ENCODE measurements around the gene MYO6.

The MYO6 gene

DNA sequence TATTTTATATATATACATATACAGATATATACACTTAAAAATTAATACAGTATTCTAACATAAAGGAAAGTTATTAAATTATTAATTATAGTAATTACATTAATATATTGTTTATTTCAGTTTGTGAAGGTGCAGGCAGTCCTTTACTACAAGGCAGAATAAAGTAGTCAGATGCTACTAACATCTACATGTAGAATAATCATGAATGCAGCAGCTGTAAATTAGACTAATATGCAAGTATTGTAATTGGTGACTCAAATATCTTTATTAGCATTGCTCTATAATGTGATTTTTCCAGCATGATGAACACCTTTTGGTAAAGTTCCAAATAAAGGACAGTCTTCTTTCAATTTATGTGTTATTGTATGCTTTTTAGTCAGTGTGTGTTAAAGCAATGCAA is 17.3 kb downstream of the MYO6 start:
- DNase-seq (ENCODE audit: low spot score) = no peak

DNA sequence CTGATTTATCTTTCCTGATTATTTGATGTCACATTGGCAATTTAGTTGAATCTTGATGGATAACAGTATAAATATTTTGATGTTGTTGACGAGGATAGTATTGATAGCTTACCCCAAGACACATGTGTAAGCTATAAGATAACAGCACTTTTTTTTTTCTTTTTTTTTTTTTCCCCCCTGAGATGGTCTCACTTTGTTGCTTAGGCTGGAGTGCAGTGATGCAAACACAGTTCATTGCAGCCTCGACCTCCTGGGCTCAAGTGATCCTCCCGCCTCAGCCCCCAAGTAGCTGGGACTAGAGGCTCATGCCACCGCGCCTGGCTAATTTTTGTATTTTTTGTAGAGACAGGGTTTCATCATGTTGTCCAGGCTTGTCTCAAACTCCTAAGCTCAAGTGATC is 21.8 kb downstream of the MYO6 start:
- DNase-seq (ENCODE audit: low spot score) = no peak

DNA sequence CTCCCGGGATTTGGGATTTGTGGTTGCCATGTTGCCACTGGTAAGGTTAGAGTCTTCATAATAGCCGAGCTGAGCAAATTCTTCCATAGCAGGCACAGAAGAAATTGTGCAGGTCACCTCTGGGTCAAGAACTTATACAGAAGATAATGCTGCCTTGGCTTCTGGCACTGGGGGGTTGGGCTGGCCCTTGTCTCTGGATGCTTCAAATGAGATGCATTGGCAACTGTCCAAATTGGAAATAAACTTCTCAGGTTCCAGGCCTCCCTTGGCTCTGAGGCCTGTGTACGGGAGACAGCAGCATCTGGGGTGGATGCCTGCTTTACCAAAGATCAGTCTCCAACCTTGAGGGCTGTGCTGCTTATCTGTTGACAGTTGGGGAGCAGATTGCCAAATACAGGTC is 26.2 kb downstream of the MYO6 start:
- DNase-seq (ENCODE audit: low spot score) = no peak

DNA sequence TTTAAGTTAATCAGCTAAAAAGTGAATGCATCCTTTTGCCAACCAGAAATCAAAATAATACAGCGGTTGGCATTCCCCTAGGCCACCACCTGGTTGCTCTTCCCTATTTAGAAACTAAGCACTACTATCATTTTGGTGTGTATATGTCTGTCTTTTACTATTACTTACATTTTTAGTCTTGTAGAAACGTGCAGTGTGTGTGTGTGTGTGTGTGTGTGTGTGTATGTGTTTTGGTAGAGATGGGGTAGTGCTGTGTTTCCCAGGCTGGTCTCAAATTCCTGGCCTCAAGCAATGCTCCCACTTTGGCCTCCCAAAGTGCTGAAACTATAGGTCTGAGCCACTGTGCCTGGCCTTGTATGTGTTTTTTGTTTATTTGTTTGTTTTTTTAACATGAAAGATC is 27.4 kb downstream of the MYO6 start:
- no peak for DNase-seq (ENCODE audit: low spot score)

DNA sequence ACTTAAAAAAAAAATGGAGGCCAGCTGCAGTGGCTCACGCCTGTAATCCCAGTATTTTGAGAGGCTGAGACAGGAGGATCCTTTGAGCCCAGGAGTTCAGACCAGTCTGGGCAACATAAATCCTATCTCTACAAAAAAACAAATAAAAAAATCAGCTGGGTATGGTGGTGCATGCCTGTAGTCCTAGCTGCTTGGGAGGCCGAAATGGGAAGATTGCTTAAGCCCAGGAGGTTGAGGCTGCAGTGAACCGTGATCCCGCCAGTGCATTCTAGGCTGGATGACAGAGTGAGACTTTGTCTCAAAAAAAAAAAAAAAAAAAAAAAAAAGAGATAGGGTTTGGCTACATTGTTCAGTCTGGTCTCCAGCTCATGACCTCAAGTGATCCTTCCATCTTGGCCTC is 29.7 kb downstream of the MYO6 start:
- no peak for DNase-seq (ENCODE audit: low spot score)

DNA sequence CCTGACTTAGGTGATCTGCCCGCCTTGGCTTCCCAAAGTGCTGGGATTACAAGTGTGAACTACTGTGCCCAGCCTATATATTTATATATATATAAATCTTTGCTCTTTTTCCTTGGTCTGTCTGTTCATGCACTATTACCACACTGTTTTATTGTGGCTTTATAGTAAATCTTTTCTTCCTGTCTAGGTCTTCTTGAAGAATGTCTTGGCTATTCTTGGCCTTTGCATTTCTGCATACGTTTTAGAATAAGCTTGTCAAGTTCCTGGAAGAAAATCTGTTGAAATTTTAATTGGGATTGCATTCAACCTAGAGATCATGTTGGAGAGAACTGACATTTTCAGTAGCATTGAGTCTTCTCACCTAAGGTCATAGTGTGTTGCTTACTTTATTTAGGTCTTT is 37.1 kb downstream of the MYO6 start:
- DNase-seq (ENCODE audit: low spot score) = no peak

DNA sequence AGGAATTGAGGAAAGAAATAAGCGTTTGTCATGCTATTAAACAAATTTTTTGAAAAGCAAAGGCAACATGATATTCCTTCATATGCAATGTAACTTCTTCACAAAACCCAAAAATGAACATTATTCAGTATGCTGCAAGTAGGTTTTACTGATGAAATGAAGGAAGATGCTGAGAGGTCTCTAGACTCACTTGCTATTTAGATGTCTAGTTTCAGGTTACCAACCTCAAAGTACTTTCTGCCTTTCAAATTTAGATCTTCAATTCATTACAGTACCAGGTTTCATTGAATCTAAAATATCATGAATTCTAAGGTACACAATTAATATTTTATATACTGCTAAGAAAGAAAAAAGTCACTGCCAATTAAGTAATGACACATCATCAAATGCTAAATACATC is 39.9 kb downstream of the MYO6 start:
- no peak for DNase-seq (ENCODE audit: low spot score)

DNA sequence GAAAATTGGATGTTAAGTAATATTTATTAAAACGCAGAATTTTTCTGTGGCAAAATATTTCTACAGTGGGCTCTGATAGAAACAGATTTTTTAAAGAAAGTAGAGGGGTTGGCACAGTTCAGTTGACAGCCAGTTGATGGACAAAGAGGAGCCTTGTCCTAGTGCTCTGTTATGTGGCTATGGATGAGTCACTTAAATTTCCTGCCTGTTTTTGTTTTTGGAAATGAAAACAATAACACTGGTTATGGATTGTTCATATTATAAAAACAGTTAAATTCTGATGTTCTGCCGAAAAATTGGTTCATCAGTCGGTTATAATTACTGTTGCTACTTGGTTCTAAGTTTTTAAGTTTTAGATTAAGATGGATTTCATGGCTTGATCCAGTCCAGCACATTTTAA is 42.8 kb downstream of the MYO6 start:
- no peak for DNase-seq (ENCODE audit: low spot score)

DNA sequence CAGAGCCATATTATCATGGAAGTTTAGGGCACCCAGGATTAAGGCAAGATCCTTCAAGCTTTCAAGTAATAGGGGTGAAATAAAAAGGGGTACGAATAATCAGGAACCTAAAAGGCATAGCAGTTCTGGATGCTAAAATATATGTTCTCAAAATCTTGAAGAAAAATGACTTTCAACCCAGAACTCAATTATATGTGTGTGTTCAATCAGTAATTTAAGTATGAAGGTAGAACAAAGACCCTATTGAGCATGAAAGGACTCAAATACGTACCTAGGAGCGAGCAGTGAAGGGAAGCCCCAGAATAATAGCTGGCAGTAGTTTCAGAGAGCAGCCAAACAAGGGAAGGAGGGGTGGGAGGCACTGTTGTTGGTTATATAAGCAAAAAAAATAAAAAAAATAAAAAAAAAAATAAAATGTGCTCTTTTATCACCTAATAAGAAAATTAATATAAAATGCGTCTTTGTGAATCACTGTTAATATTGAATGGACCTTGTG is 45.4 kb downstream of the MYO6 start:
- DNase-seq (ENCODE audit: low spot score) = no peak

DNA sequence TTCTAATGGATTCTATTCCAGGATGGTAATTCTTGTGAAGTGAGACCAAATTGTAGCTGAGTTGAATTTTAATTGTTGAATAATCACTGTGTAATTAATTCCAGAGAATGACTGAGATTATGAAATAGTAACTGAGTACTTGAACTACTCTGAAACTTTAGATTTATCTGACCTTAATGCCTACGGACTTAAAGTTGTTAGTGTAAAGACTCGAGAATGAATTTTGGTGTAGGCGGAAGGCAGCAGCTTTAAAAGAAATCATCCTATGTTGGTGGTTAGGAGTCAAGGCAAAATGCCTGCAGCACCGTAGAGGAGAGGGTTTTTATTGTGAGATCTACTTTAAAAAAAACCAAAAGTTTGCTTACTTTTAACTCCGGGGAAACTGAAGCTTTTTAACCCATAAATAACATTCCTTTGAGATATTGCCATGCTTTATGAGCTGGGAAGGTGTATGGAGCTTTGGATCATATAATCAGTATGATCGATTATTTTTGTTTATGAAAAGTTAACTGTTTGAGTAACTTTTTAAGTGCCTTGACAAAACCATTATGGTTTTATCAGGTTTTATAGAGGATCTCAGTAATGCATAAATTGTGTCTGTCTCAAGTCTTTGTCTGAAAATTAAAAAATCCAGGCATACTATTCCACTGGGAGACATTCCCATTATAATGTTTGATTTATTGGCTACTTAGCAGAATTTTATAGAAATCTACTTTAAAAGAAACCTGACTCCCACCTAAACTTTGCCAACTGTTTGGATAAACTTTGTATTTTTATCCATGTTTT is 46.1 kb downstream of the MYO6 start:
- no peak for DNase-seq (ENCODE audit: low spot score)

DNA sequence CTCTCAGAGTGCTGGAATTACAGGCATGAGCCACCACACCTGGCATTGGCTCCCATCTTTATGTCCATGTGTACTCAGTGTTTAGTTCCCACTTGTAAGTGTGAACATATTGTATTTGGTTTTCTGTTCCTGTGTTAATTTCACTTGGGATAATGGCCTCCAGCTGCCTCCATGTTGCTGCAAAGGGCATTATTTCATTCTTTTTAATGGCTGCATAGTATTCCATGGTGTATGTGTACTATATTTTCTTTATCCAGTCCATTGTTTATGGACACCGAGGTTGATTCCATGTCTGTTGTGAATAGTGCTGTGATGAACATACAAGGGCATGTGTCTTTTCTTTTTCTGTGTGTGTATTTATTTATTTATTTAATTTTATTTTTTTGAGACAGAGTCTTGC is 47.7 kb downstream of the MYO6 start:
- DNase-seq (ENCODE audit: low spot score) = no peak

DNA sequence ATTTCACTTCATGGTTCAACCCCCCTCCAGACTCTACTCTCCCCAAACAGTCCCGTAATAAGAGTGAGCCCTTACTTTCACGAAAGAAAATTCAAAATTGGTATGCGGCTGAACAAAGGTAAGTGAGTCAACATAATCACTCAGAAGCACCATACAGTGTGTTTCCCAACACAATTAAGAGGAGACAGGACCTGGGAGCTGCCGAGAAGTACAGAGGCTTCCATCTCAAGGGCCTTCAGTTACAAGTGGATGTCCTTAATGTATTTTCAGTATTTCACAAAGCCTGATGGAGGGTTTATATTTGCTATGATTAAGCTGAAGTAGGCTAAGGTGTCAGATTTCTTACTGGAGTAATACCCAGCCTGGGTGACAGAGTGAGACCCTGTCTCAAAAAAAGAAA is 51.1 kb downstream of the MYO6 start:
- DNase-seq (ENCODE audit: low spot score) = no peak

DNA sequence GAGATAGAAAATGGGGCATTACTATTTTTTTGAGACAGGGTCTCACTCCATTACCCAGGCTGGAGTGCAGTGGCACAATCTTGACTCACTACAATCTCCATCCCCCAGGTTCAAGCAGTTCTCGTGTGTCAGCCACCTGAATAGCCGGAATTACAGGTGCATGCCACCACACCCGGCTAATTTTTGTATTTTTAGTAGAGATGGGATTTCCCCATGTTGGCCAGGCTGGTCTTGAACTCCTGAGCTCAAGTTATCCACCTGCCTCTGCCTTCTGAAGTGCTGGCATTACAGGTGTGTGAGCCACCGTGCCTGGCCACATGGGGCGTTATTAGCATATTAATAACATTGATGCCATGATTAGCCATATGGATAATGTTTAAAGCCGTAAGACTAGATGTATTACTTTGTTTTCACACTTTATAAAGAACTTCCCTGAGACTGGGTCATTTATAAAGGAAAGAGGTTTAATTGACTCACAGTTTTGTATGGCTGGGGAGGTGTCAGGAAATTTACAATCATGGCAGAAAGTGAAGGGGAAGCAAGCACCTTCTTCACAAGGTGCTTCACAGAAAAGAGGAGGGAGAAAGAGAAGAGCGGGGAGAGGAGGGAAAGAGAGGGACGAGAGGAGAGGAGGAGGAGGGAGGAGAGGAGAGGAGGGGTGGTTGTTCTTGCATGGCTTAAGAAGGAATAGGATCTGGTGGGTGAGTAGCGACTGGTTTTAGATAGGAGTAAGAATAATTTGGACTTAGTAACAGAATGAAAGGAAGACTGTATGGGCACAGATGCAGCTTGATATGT is 51.9 kb downstream of the MYO6 start:
- no peak for DNase-seq (ENCODE audit: low spot score)

DNA sequence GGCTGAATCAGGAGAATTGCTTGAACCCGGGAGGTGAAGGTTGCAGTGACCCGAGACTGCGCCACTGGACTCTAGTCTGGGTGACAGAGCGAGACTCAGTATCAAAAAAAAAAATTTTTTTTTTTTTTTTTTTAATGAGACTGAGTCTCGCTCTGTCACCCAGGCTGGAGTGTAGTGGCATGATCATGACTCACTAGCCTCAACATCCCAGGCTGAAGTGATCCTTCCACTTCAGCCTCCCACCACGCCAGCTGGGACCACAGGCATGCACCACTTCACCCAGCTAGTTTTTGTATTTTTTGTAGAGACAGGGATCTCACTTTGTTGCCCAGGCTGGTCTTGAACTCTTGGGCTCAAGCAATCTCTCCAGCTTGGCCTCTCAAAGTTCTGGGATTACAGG is 53.3 kb downstream of the MYO6 start:
- DNase-seq (ENCODE audit: low spot score) = no peak

DNA sequence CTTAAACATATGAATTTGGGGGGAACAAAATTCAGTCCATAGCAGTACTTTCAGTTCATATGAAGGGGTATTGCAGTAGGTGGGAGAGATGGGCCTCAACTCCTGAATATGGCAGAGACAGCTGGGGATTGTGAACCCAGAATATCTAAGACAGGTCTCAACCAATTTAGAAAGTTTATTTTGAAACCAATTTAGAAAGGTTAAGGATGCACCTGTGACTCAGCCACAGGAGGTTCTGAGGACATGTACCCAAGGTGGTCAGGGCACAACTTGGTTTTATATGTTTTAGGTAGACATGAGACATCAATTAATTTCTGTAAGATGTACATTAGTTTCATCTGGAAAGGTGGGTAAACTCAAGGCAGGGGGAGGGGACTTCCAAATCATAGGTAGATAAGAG is 59.5 kb downstream of the MYO6 start:
- DNase-seq (ENCODE audit: low spot score) = no peak

DNA sequence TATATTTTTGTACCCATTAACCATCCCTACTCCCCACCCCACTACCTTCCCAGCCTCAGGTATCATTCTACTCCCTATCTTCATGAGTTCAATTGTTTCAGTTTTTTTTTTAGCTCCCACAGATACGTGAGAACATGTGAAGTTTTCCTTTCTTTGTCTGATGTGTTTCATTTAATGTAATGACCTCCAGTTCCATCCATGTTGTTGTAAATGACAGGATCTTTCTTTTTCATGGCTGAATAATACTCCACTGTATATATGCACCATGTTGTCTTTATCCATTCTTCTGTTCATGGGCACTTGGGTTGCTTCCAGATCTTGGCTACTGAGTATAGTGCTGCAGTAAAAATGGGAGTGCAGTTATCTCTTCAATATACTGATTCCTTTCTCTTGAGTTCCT is 63.5 kb downstream of the MYO6 start:
- DNase-seq (ENCODE audit: low spot score) = no peak

DNA sequence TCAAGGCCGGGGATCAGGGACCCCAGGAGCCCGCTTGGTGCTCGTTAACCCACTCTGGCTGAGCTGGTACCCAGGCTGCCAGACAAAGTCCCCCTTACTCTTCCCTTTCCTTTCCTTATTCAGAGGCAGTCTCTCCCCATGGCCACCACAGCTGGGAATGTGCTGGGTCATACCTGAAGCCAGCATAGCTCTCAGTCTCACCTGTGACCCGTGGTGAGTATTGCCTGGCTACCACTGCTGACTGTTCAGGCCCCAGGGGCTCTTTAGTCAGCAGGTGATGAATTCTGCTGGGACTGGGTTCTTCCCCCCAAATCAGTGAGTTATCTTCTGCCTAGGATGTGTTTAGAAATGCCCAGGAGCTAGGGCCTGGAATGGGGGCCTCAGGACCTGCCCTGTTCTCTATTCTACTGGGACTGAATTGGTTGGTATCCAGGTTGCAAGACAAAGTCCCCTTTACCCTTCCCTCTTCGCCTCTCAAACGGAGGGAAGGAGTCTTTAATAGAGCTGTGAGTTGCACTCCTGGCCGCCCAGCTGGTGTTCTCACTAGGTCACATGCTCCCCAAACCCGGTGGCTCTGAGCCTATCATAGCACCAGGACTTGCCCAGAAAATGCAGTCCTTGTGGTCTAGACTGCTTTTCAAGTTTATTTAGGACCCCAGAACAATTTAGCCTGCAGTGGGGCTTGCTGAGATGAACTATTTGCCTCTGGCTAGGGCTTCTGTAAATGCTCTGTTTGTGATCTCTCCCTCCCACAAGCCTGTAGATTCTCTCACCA is 64.6 kb downstream of the MYO6 start:
- DNase-seq (ENCODE audit: low spot score) = no peak

DNA sequence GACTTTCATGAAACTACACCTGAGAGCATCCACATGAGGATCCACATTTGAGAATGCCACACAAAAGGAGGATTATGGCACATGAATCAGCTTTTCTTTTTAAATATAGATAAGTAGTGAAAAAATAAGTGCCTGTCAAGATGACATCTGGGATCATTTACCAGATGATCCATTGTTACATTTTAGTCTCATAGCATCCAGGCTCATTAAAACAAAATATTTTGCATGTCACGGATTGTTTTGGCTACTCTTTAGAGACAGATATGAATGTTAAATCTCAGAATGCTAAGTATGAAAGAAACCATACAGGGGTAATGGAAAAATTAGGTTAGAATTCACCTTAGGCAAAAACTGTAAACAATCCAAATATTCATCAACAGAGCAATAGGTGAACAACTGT is 66.7 kb downstream of the MYO6 start:
- no peak for DNase-seq (ENCODE audit: low spot score)

DNA sequence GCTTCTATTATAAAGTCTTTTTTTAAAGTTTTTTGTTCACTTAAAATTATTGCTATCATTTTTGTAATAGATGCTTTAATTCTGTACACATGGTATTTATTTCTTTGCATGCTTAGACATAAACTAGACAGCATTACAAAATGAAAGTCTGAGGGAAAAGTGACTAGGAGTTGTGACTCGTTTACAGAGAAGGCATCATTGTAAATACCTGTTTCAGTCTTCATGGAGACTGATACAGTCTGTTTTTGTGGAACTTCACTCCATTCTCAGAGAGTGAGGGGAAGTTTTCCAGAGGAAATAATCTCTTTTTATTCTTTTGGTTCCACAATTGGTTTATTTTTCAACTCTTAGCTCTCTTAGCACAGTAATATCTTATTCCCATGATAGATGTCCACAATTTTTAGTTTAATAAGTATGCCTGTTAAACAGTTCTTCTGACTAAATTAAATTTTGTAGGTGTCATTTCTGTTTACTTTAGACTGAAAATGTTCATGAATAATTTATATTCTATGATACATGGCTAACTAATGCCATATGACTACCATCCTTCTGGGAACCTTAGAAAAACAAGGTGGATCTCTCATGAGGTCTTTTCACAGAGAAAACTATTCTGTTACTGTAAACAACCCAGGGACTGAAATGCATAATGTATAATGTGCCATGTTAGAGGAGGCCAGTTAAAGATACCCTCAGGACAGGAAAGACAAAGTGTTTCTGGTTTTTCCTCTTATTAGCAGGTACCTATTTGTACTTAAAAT is 69.2 kb downstream of the MYO6 start:
- DNase-seq (ENCODE audit: low spot score) = no peak

DNA sequence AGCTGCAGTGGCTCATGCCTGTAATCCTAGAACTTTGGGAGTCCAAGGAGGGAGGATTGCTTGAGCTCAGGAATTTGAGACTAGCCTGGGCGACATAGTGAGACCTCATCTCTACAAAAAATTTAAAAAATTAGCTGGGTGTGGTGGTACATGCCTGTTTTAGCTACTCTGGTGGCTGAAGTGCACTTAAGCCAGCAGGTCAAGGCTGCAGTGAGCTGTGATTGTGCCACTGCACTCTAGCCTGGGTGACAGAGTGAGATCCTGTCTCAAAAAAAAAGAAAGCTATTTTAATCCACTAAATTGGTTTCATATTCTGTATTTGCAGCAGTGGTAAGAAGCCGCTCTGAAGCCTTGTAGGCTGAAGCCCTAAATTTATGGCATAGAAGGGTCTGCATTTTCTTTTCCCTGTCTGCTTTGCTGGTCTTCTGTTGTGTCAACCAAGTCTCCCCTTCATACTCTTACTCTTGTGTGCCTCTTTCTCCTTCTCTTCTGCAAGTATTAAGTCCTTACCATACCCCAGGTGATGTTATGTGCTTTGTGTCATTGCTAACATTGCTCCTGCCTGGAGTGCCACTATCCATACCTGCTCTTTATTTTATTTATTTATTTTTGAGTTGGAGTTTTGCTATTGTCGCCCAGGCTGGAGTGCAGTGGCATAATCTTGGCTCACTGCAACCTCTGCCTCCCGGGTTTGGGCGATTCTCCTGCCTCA is 70.9 kb downstream of the MYO6 start:
- DNase-seq (ENCODE audit: low spot score) = no peak

DNA sequence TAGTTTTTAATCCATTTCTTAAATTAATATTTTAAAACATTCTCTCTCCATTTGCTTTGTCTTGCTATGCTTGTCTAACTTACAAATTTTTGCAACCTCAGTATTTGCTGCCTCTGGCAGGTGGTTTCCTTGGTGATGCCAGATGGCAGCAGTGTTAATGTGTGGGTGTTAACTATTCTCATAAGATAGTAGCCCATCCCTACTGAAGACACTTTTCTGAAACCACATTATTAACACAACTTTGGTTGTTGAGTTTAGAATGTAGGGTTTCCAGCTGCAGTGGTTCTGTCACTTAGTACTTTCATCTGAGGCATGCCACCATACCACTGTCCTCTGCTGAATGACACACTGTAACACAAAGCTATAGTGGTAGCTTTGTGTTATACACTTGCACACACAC is 75.1 kb downstream of the MYO6 start:
- DNase-seq (ENCODE audit: low spot score) = no peak

Measured in HuH-7.5 (cell line).